Endothelial cell of umbilical vein (primary cell): Measurements from ENCODE around the gene C17orf113. TPM values are rescaled to one million over a fixed set of nuclear protein-coding genes. Genes with fewer than 3 reads are reported as not detected.

ENCODE experiments used
- BruUV-seq: library from RNA; stranded (reverse); fragments of 400-500 nt; replicated peaks from 2 replicates; lab custom pipeline; 2021; lab: Mats Ljungman, UMichigan
- CTCF ChIA-PET: fragments of 300-600, 350-600 bp; sonication (Branson Sonifier 250); formaldehyde crosslinking; loops from one replicate; lab custom pipeline; 2021; ENCODE audit warnings: antibody characterized with exemption, inconsistent platforms; lab: Charles Lee
- POLR2A ChIA-PET: fragments of 300-600, 350-600 bp; sonication (Branson Sonifier 250); formaldehyde crosslinking; loops from one replicate; lab custom pipeline; 2021; ENCODE audit warnings: antibody characterized with exemption, inconsistent platforms; lab: Charles Lee
- DNase-seq: peaks from one replicate; pipeline ENCODE4 v3.0.0-alpha.2; 2011; ENCODE audit warnings: low read depth, low spot score
- FAIRE-seq: peaks from 2 replicates; lab custom pipeline; 2011; peaks lifted over from hg19 to GRCh38; lab: Jason Lieb, UNC
- H2AFZ ChIP-seq: 2 replicates; pipeline ENCODE4 v1.6.0; 2012; ENCODE audit warnings: low read depth, low read length, control low read depth, inconsistent platforms
- H3K27ac ChIP-seq: 2 replicates; pipeline ENCODE4 v1.5.1; 2011; ENCODE audit warnings: low read depth, mild to moderate bottlenecking, control low read depth, low read length, moderate library complexity; ENCODE audit not compliant: insufficient read depth
- H3K27me3 ChIP-seq, 2 experiments: 2 replicates each; pipeline versions ENCODE4 v1.6.0 to v1.6.1; 2011; ENCODE audit warnings: low read length in 2 of 2, mixed read lengths in 1 of 2; ENCODE audit not compliant: control insufficient read depth in 2 of 2, insufficient read depth in 2 of 2
- H3K36me3 ChIP-seq, 2 experiments: 2 replicates in 1 of 2; 3 replicates in 1 of 2; pipeline ENCODE4 v1.5.1; 2011; ENCODE audit warnings: low read length in 2 of 2, mild to moderate bottlenecking in 1 of 2, moderate library complexity in 1 of 2; ENCODE audit not compliant: control insufficient read depth in 2 of 2, insufficient read depth in 2 of 2; ENCODE audit errors: extremely low read depth in 1 of 2
- H3K4me1 ChIP-seq: 3 replicates; pipeline ENCODE4 v1.5.1; 2011; ENCODE audit warnings: mild to moderate bottlenecking, low read length; ENCODE audit not compliant: control insufficient read depth, insufficient read depth; ENCODE audit errors: extremely low read depth
- H3K4me2 ChIP-seq: 2 replicates; pipeline ENCODE4 v1.6.1; 2011; ENCODE audit warnings: low read length, control low read depth, mixed read lengths; ENCODE audit not compliant: insufficient read depth
- H3K4me3 ChIP-seq, 3 experiments: fragments of 200-600 bp in 1 of 3; sonication (generic), shearing (Covaris generic) in 1 of 3; replicated peaks in 1 of 3; 2 replicates each; pipeline ENCODE4 v1.5.1; 2011 to 2016; ENCODE audit warnings: control low read depth in 3 of 3, low read length in 3 of 3, mild to moderate bottlenecking in 2 of 3, inconsistent platforms in 1 of 3, low read depth in 1 of 3, moderate library complexity in 1 of 3; ENCODE audit not compliant: insufficient read depth in 1 of 3
- H3K79me2 ChIP-seq: 2 replicates; pipeline ENCODE4 v1.6.0; 2012; ENCODE audit warnings: low read length, inconsistent platforms; ENCODE audit not compliant: control insufficient read depth, insufficient read depth
- H3K9ac ChIP-seq: replicated peaks from 2 replicates; pipeline ENCODE3; 2011; ENCODE audit warnings: low read length, control low read depth; ENCODE audit not compliant: insufficient read depth; ENCODE audit errors: extremely low read depth
- H3K9me1 ChIP-seq: replicated peaks from 3 replicates; pipeline ENCODE4 v1.6.0; 2011; ENCODE audit warnings: mild to moderate bottlenecking, low read length; ENCODE audit not compliant: control insufficient read depth, insufficient read depth; ENCODE audit errors: extremely low read depth
- H3K9me3 ChIP-seq: replicated peaks from 2 replicates; pipeline ENCODE4 v1.5.1; 2012; ENCODE audit warnings: low read length, inconsistent platforms; ENCODE audit not compliant: control insufficient read depth, insufficient read depth
- H4K20me1 ChIP-seq: replicated peaks from 2 replicates; pipeline ENCODE3; 2011; ENCODE audit warnings: mild to moderate bottlenecking, low read length; ENCODE audit not compliant: control insufficient read depth, insufficient read depth; ENCODE audit errors: extremely low read depth
- CTCF ChIP-seq, 2 donors: IDR thresholded peaks; 1 replicate in 1 of 2; 2 replicates in 1 of 2; pipeline ENCODE4 v1.5.1; 2011; ENCODE audit warnings: low read length in 2 of 2, mild to moderate bottlenecking in 2 of 2, moderate library complexity in 2 of 2, control low read depth in 1 of 2, inconsistent platforms in 1 of 2, low read depth in 1 of 2; ENCODE audit not compliant: insufficient read depth in 1 of 2; ENCODE audit errors: extremely low read depth in 1 of 2
- EZH2 ChIP-seq: IDR thresholded peaks from 2 replicates; pipeline ENCODE4 v1.6.1; 2012; ENCODE audit warnings: borderline replicate concordance, low read depth, mild to moderate bottlenecking, moderate library complexity, low read length, inconsistent platforms; ENCODE audit not compliant: severe bottlenecking
- FOS ChIP-seq: IDR thresholded peaks from 2 replicates; pipeline ENCODE4 v1.6.1; 2011; ENCODE audit warnings: mild to moderate bottlenecking, low read length, moderate library complexity, borderline replicate concordance; ENCODE audit not compliant: insufficient read depth
- GATA2 ChIP-seq: IDR thresholded peaks from 2 replicates; pipeline ENCODE4 v1.7.0; 2011; ENCODE audit warnings: low read depth, mild to moderate bottlenecking, moderate library complexity, mixed read lengths, low read length; ENCODE audit not compliant: insufficient read length, insufficient read depth
- JUN ChIP-seq: IDR thresholded peaks from 2 replicates; pipeline ENCODE4 v1.6.1; 2011; ENCODE audit warnings: borderline replicate concordance, low read depth; ENCODE audit not compliant: insufficient read length, insufficient read depth
- MAX ChIP-seq: IDR thresholded peaks from 2 replicates; pipeline ENCODE4 v1.6.1; 2011; ENCODE audit not compliant: insufficient read depth, insufficient read length
- MYC ChIP-seq: IDR thresholded peaks from one replicate; pipeline ENCODE4 v1.6.1; 2011; ENCODE audit warnings: mild to moderate bottlenecking, low read depth, low read length
- POLR2A ChIP-seq: IDR thresholded peaks from 2 replicates; pipeline ENCODE4 v1.6.1; 2012; ENCODE audit warnings: low read depth, mild to moderate bottlenecking, control low read depth, low read length
- POLR2AphosphoS5 ChIP-seq: IDR thresholded peaks from 2 replicates; pipeline ENCODE4 v1.6.1; 2012; ENCODE audit warnings: low read depth, mild to moderate bottlenecking, control low read depth, low read length, moderate library complexity; ENCODE audit not compliant: insufficient read depth
- dilution Hi-C: fragments of 300-500 bp; cut with MboI; formaldehyde crosslinking; loops from one replicate; pipeline ENCODE4 v1.15.0; 2019; ENCODE audit warnings: low sequenced_read_pairs; ENCODE audit not compliant: extremely low pct_ligation_motif_present
- intact Hi-C: fragments of 100-400 bp; cut with micrococcal nuclease; formaldehyde crosslinking; loops from one replicate; pipeline ENCODE4 v1.10.0; 2022
- polyA plus RNA-seq, 4 experiments: library from polyadenylated mRNA; depleted of rRNA in 3 of 4; stranded (reverse) in 3 of 4; unstranded in 1 of 4; fragments of >200 nt; gene quantifications; 2 replicates each; pipeline versions ENCODE4 v1.2.1 to v1.2.3, GENCODE V29; 2011 to 2012; ENCODE audit warnings: missing spikeins in 1 of 4
- total RNA-seq: library from RNA; stranded (reverse); gene quantifications from 2 replicates; pipeline ENCODE4 v1.2.3, GENCODE V29; 2021

C17orf113 gene
- total and polyA plus RNA-seq, 2 donors (not counting 3 experiments of a cell fraction or from before 2014, with no cell fraction given) = 0.20 to 0.30 TPM

GRCh38 chr17:42068979-42069378 is 18.6 kb upstream of the C17orf113 start:
- Histone ChIP-seq H3K27ac (no peak overlapping the region), H3K9me1 (no peaks in the 10 kb centered on the region), H2AFZ (no peak overlapping the region), H3K4me3 (no peak overlapping the region), H3K27me3 (peaks cover 0 to 12% of the 10 kb centered on the region in 2 experiments), H4K20me1 (no peaks in the 10 kb centered on the region), H3K36me3 (no peaks in the 10 kb centered on the region), H3K9me3 (no peaks in the 10 kb centered on the region), H3K9ac (no peak overlapping the region), H3K4me1 (peaks cover 3% of the 10 kb centered on the region), H3K4me2 (no peak overlapping the region), H3K79me2 (no peaks in the 10 kb centered on the region)
- BruUV-seq = no TSS peak
- dilution Hi-C loops (no loop called here), intact Hi-C loops (loop anchor here (5.0 kb wide), 1 partner anchor 113 kb away; the partner anchor contains the start of gene KCNH4)
- TF ChIP-seq POLR2A (no peak), CTCF (IDR thresholded peaks at IDR 0.05; ENCODE audit: extremely low read depth in 1 of 2, insufficient read depth in 1 of 2, low read depth in 1 of 2, low read length in 2 of 2) (no peak), POLR2AphosphoS5 (no peak), MYC (no peak), GATA2 (no peak), JUN (no peak), FOS (no peak), MAX (no peak), EZH2 (no peak)
- POLR2A ChIA-PET = interaction anchor here (0.6 kb wide), 1 partner anchor 29 kb away, joined by 4 read pairs; no protein-coding TSS in a partner anchor
- FAIRE-seq (no peak), DNase-seq (no peak)
- CTCF ChIA-PET = interaction anchor here (0.9 to 2.4 kb wide), 11 partner anchors 8 to 112 kb away, joined by 3 to 41 read pairs (median 9); partner anchors contain the start of gene KCNH4
